CD4-positive, alpha-beta T cell (primary cell): ENCODE data around the gene RUNX3. TPM values are rescaled to one million over a fixed set of nuclear protein-coding genes. Genes with fewer than 3 reads are reported as not detected.

Source experiments
- ATAC-seq: fragments of 200-7000 bp; cut with Tn5 transposase; one replicate; pipeline ENCODE4 v1.10.0; 2022; ENCODE audit warnings: mild to moderate bottlenecking; ENCODE audit not compliant: poor library complexity
- CTCF ChIA-PET: fragments of 350-600 bp; sonication (Branson Sonifier 250); formaldehyde crosslinking; loops from one replicate; lab custom pipeline; 2021; ENCODE audit warnings: antibody characterized with exemption, inconsistent platforms; lab: Charles Lee
- POLR2A ChIA-PET: fragments of 350-600 bp; sonication (Branson Sonifier 250); formaldehyde crosslinking; loops from one replicate; lab custom pipeline; 2021; ENCODE audit warnings: antibody characterized with exemption, inconsistent platforms; lab: Charles Lee
- DNase-seq, 14 experiments: peaks; one replicate each; pipeline ENCODE4 v3.0.0-alpha.2; 2013 to 2020; ENCODE audit warnings: mixed read lengths in 2 of 14
- H3K27ac ChIP-seq, 2 donors: one replicate each; pipeline versions ENCODE4 v1.5.1 to v1.7.0; 2013; ENCODE audit warnings: low read length in 2 of 2, low read depth in 1 of 2, mild to moderate bottlenecking in 1 of 2
- H3K27me3 ChIP-seq, 2 experiments: 1 replicate in 1 of 2; 2 replicates in 1 of 2; pipeline versions ENCODE4 v1.6.1 to v1.7.0; 2013; ENCODE audit warnings: low read length in 2 of 2, control low read depth in 1 of 2, mild to moderate bottlenecking in 1 of 2, moderate library complexity in 1 of 2; ENCODE audit not compliant: insufficient read depth in 2 of 2, control insufficient read depth in 1 of 2
- H3K36me3 ChIP-seq: one replicate; pipeline ENCODE4 v1.6.1; 2013; ENCODE audit warnings: low read length, control low read depth; ENCODE audit not compliant: insufficient read depth
- H3K4me1 ChIP-seq: one replicate; pipeline ENCODE4 v1.6.1; 2013; ENCODE audit warnings: low read length, control low read depth; ENCODE audit not compliant: insufficient read depth
- H3K4me3 ChIP-seq: one replicate; pipeline ENCODE4 v1.5.1; 2013; ENCODE audit warnings: mild to moderate bottlenecking, low read length, moderate library complexity
- H3K9me3 ChIP-seq, 2 experiments: 1 replicate in 1 of 2; 2 replicates in 1 of 2; pipeline versions ENCODE4 v1.6.1 to v1.7.0; 2013; ENCODE audit warnings: low read length in 2 of 2, mild to moderate bottlenecking in 2 of 2, control low read depth in 1 of 2, moderate library complexity in 1 of 2; ENCODE audit not compliant: control insufficient read depth in 1 of 2, insufficient read depth in 1 of 2
- H3K27ac Mint-ChIP-seq: one replicate; pipeline ENCODE4 v1.8.0; 2020; ENCODE audit warnings: mixed read lengths
- H3K27me3 Mint-ChIP-seq: one replicate; pipeline ENCODE4 v1.8.0; 2021; ENCODE audit warnings: mixed read lengths
- H3K36me3 Mint-ChIP-seq: one replicate; pipeline ENCODE4 v1.8.0; 2021; ENCODE audit warnings: low read depth, mixed read lengths
- H3K4me1 Mint-ChIP-seq: one replicate; pipeline ENCODE4 v1.8.0; 2021; ENCODE audit warnings: low read depth, mixed read lengths
- H3K4me3 Mint-ChIP-seq: one replicate; pipeline ENCODE4 v1.8.0; 2020; ENCODE audit warnings: mild to moderate bottlenecking, mixed read lengths
- H3K9me3 Mint-ChIP-seq: one replicate; pipeline ENCODE4 v1.8.0; 2020; ENCODE audit warnings: mixed read lengths
- CTCF ChIP-seq: fragments of 200-600 bp; IDR thresholded peaks from one replicate; pipeline ENCODE4 v1.8.0; 2022; ENCODE audit warnings: antibody characterized with exemption, mild to moderate bottlenecking
- intact Hi-C, 2 experiments: fragments of 100-400 bp; cut with DNase I in 1 of 2; cut with micrococcal nuclease in 1 of 2; formaldehyde crosslinking; loops; one replicate each; pipeline versions ENCODE4 v1.15.1 to v1.9.0; 2023 to 2025; cut with DNase I, micrococcal nuclease
- total RNA-seq, 174 experiments: library from RNA in 2 of 174; stranded (reverse) in 2 of 174; gene quantifications; one replicate each; pipeline ENCODE4 v1.2.3 and lab custom pipeline; 2021 to 2026

The RUNX3 gene
- total RNA-seq, 2 experiments from 2014 or later, result 202 to 209 TPM

DNA sequence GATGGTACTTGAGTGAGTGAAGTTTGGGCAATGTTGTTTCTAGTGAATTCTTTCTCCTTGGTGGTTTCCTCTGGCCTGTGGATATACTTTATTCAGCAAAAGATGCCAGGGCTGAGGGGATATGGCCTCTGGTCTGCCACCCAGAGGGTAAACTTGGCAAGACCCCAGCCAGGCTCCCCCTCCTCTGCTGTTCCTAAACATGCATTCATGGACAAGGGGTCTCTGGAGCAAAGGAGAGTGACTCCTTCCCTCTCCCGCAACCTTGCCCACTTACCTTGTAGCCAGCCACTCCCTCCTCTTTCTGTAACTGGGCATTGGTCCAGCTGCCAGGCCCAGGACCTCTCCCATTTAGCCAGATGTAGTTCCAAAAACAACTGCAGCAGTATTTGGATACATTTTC lies 43.8 kb downstream of the RUNX3 start:
- peaks cover 0 to 4% of the 10 kb centered on the region in 2 experiments for H3K9me3 ChIP-seq
- H3K27me3 Mint-ChIP-seq, result no peaks in the 10 kb centered on the region
- ATAC-seq (no peak), DNase-seq (peak in 1 of 14 experiments; percentile 2)
- H3K27ac ChIP-seq, result no peak overlapping the region
- TF ChIP-seq CTCF, result no peak
- H3K27ac Mint-ChIP-seq, result no peak overlapping the region
- ChIA-PET CTCF (no interaction called here), POLR2A (no interaction called here)
- peaks cover 8% of the 10 kb centered on the region for H3K9me3 Mint-ChIP-seq
- H3K4me3 ChIP-seq, result no peak overlapping the region
- H3K4me3 Mint-ChIP-seq, result no peak overlapping the region
- intact Hi-C loops, result no loop called here
- H3K4me1 Mint-ChIP-seq, result no peaks in the 10 kb centered on the region
- no peaks in the 10 kb centered on the region for H3K36me3 Mint-ChIP-seq
- H3K4me1 ChIP-seq, result no peaks in the 10 kb centered on the region
- no peaks in the 10 kb centered on the region for H3K36me3 ChIP-seq
- H3K27me3 ChIP-seq, result no peaks in the 10 kb centered on the region

DNA sequence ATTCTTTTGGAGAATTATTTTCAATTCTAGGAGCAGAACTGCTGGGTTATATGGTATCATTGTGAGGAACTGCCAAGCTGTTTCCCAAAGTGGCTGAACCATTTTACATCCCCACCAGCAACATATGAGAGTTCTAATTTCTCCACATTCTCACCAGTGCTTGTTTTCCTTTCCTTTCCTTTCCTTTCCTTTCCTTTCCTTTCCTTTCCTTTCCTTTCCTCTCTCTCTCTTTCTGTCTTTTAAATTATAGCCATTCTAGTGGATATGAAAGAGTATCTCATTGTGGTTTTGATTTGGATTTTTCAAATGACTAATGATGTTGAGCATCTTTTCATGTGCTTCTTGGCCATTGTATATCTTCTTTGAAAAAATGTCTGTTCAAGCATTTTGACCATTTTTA lies 45.3 kb downstream of the RUNX3 start:
- H3K4me3 ChIP-seq, result no peak overlapping the region
- H3K27me3 ChIP-seq, result no peaks in the 10 kb centered on the region
- ATAC-seq, result no peak
- peaks cover 0 to 4% of the 10 kb centered on the region in 2 experiments for H3K9me3 ChIP-seq
- ChIA-PET CTCF (interaction anchor here (1.0 kb wide), 1 partner anchor 44 kb away, joined by 3 read pairs; no protein-coding TSS in a partner anchor), POLR2A (no interaction called here)
- DNase-seq, result no peak
- H3K27ac ChIP-seq, result no peak overlapping the region
- intact Hi-C loops, result no loop called here
- Mint-ChIP-seq H3K9me3 (peaks cover 8% of the 10 kb centered on the region), H3K27me3 (no peaks in the 10 kb centered on the region), H3K36me3 (no peaks in the 10 kb centered on the region), H3K4me3 (no peak overlapping the region), H3K27ac (no peak overlapping the region), H3K4me1 (no peaks in the 10 kb centered on the region)
- H3K36me3 ChIP-seq, result no peaks in the 10 kb centered on the region
- no peak for TF ChIP-seq CTCF
- H3K4me1 ChIP-seq, result no peaks in the 10 kb centered on the region

GRCh38 chr1:24881034-24881433 lies 49.0 kb downstream of the RUNX3 start:
- Mint-ChIP-seq H3K27ac (no peak overlapping the region), H3K36me3 (no peaks in the 10 kb centered on the region), H3K9me3 (peaks cover 8% of the 10 kb centered on the region), H3K4me3 (no peak overlapping the region), H3K4me1 (no peaks in the 10 kb centered on the region), H3K27me3 (no peaks in the 10 kb centered on the region)
- Histone ChIP-seq H3K4me3 (no peak overlapping the region), H3K27me3 (no peaks in the 10 kb centered on the region), H3K27ac (no peak overlapping the region), H3K36me3 (no peaks in the 10 kb centered on the region), H3K9me3 (peaks cover 0 to 4% of the 10 kb centered on the region in 2 experiments), H3K4me1 (no peaks in the 10 kb centered on the region)
- ChIA-PET CTCF (interaction anchor here (0.7 kb wide), 1 partner anchor 14 kb away, joined by 3 read pairs; no protein-coding TSS in a partner anchor), POLR2A (no interaction called here)
- TF ChIP-seq CTCF, result no peak
- no peak for DNase-seq
- intact Hi-C loops, result no loop called here
- no peak for ATAC-seq
